ENCODE data around the gene PSG4.

- TF ChIP-seq EP300 (conservative IDR thresholded peaks at IDR 0.05; ENCODE audit: poor library complexity, severe bottlenecking) (no peak), EZH2 (IDR thresholded peaks at IDR 0.05; ENCODE audit: borderline replicate concordance, insufficient read depth, low read length, poor library complexity, severe bottlenecking) (no peak), CTCF (IDR thresholded peaks at IDR 0.05; ENCODE audit: poor library complexity, severe bottlenecking) (no peak), RAD21 (conservative IDR thresholded peaks at IDR 0.05) (no peak), REST (IDR thresholded peaks at IDR 0.05; ENCODE audit: borderline replicate concordance) (no peak)
These were observed 53.2 kb downstream of the PSG4 start for GRCh38 chr19:43152214-43152613.
